DOHH2 (cell line): ENCODE measurements around the gene SART3.

Source experiments
- H3F3A ChIP-seq: fragments of 200-600 bp; sonication (generic), shearing (Covaris generic); 2 replicates; pipeline ENCODE4 v1.6.0; 2016; ENCODE audit warnings: antibody characterized with exemption, mild to moderate bottlenecking; ENCODE audit not compliant: control insufficient read depth, insufficient read depth
- H3K27ac ChIP-seq: fragments of 200-600 bp; sonication (generic); 2 replicates; pipeline ENCODE4 v1.5.1; 2014; ENCODE audit warnings: low read depth, mild to moderate bottlenecking, low read length, moderate library complexity
- H3K27me3 ChIP-seq: fragments of 200-600 bp; sonication (generic); 2 replicates; pipeline ENCODE4 v1.6.1; 2014; ENCODE audit warnings: mild to moderate bottlenecking, low read length, mixed read lengths; ENCODE audit not compliant: control insufficient read depth
- H3K36me3 ChIP-seq: fragments of 200-600 bp; sonication (generic); 2 replicates; pipeline ENCODE4 v1.6.1; 2014; ENCODE audit warnings: mild to moderate bottlenecking, low read length, moderate library complexity, mixed read lengths; ENCODE audit not compliant: control insufficient read depth
- H3K4me1 ChIP-seq: fragments of 200-600 bp; sonication (generic); 2 replicates; pipeline ENCODE4 v1.6.1; 2014; ENCODE audit warnings: mild to moderate bottlenecking, low read length, mixed read lengths; ENCODE audit not compliant: control insufficient read depth
- H3K4me2 ChIP-seq: fragments of 200-600 bp; sonication (generic); 2 replicates; pipeline ENCODE4 v1.6.0; 2014; ENCODE audit warnings: mild to moderate bottlenecking, low read length, moderate library complexity
- H3K4me3 ChIP-seq: fragments of 200-600 bp; sonication (generic); 2 replicates; pipeline ENCODE4 v1.5.1; 2014; ENCODE audit warnings: mild to moderate bottlenecking, low read length, mixed read lengths
- H3K79me2 ChIP-seq: fragments of 200-600 bp; sonication (generic); 2 replicates; pipeline ENCODE4 v1.6.1; 2014; ENCODE audit warnings: mild to moderate bottlenecking, low read length, mixed read lengths; ENCODE audit not compliant: control insufficient read depth
- H3K9me2 ChIP-seq: fragments of 200-600 bp; sonication (generic); replicated peaks from 2 replicates; pipeline ENCODE4 v1.6.1; 2014; ENCODE audit warnings: mild to moderate bottlenecking, low read length, mixed read lengths; ENCODE audit not compliant: control insufficient read depth
- H3K9me3 ChIP-seq: fragments of 200-600 bp; sonication (generic); 2 replicates; pipeline ENCODE4 v1.6.1; 2014; ENCODE audit warnings: antibody characterized with exemption, low read length, mixed read lengths; ENCODE audit not compliant: control insufficient read depth, insufficient read depth
- H4K20me1 ChIP-seq: fragments of 200-600 bp; sonication (generic); 2 replicates; pipeline ENCODE4 v1.6.0; 2014; ENCODE audit warnings: low read depth, mild to moderate bottlenecking, antibody characterized with exemption, low read length, moderate library complexity; ENCODE audit not compliant: control insufficient read depth, insufficient read depth
- CTCF ChIP-seq: fragments of 200-600 bp; sonication (generic); IDR thresholded peaks from one replicate; pipeline ENCODE4 v1.5.1; 2014; ENCODE audit warnings: antibody characterized with exemption, mild to moderate bottlenecking, low read depth, low read length; ENCODE audit not compliant: poor library complexity, severe bottlenecking
- EZH2phosphoT487 ChIP-seq: fragments of 200-600 bp; sonication (generic); IDR thresholded peaks from 2 replicates; pipeline ENCODE4 v1.6.1; 2017; ENCODE audit warnings: borderline replicate concordance, mild to moderate bottlenecking, antibody characterized with exemption, low read length, moderate library complexity, mixed read lengths

SART3 gene

GRCh38 chr12:108565976-108566375, 5.0 kb upstream of the SART3 start:
- Histone ChIP-seq H3K36me3 (peaks cover 65% of the 10 kb centered on the region), H4K20me1 (no peaks in the 10 kb centered on the region), H3K4me1 (peaks cover 77% of the 10 kb centered on the region), H3K4me3 (no peak overlapping the region), H3K79me2 (peaks cover 30% of the 10 kb centered on the region), H3K27me3 (no peaks in the 10 kb centered on the region), H3F3A (peaks cover 12% of the 10 kb centered on the region), H3K9me3 (no peaks in the 10 kb centered on the region), H3K4me2 (peak overlapping the region; percentile 37), H3K9me2 (no peaks in the 10 kb centered on the region), H3K27ac (no peak overlapping the region)
- TF ChIP-seq EZH2phosphoT487 (no peak), CTCF (no peak)

- H3K36me3 ChIP-seq, result peaks cover 72% of the 10 kb centered on the region
- no peak overlapping the region for H3K4me2 ChIP-seq
- peaks cover 69% of the 10 kb centered on the region for H3K4me1 ChIP-seq
Measured at GRCh38 chr12:108565146-108565545, 4.2 kb upstream of the SART3 start.

GRCh38 chr12:108564724-108565123, 3.8 kb upstream of the SART3 start:
- H3K9me2 ChIP-seq, result no peaks in the 10 kb centered on the region
- H4K20me1 ChIP-seq, result no peaks in the 10 kb centered on the region
- peaks cover 76% of the 10 kb centered on the region for H3K36me3 ChIP-seq
- H3K4me2 ChIP-seq, result no peak overlapping the region
- H3K27ac ChIP-seq, result no peak overlapping the region
- H3K9me3 ChIP-seq, result no peaks in the 10 kb centered on the region
- H3K4me3 ChIP-seq, result no peak overlapping the region
- H3F3A ChIP-seq, result peaks cover 12% of the 10 kb centered on the region
- no peak for TF ChIP-seq EZH2phosphoT487
- no peak for TF ChIP-seq CTCF
- no peaks in the 10 kb centered on the region for H3K27me3 ChIP-seq
- peaks cover 42% of the 10 kb centered on the region for H3K79me2 ChIP-seq
- H3K4me1 ChIP-seq, result peaks cover 67% of the 10 kb centered on the region

More at GRCh38 chr12:108565146-108565545, 4.2 kb upstream of the SART3 start:
- Histone ChIP-seq H3K4me3 (no peak overlapping the region), H3K9me3 (no peaks in the 10 kb centered on the region), H3K9me2 (no peaks in the 10 kb centered on the region), H3K79me2 (peaks cover 38% of the 10 kb centered on the region), H3F3A (peaks cover 12% of the 10 kb centered on the region), H4K20me1 (no peaks in the 10 kb centered on the region), H3K27ac (no peak overlapping the region), H3K27me3 (no peaks in the 10 kb centered on the region)
- TF ChIP-seq EZH2phosphoT487, result no peak
- no peak for TF ChIP-seq CTCF

- peak; percentile 31 for TF ChIP-seq CTCF
- no peak for TF ChIP-seq EZH2phosphoT487
- H3K27ac ChIP-seq, result no peak overlapping the region
- peak overlapping the region; percentile 93 for H3K4me3 ChIP-seq
- no peaks in the 10 kb centered on the region for H3K9me2 ChIP-seq
- H3K4me2 ChIP-seq, result peak overlapping the region; percentile 96
- no peaks in the 10 kb centered on the region for H3K27me3 ChIP-seq
- peaks cover 68% of the 10 kb centered on the region for H3K4me1 ChIP-seq
- H3K36me3 ChIP-seq, result peaks cover 78% of the 10 kb centered on the region
- peaks cover 12% of the 10 kb centered on the region for H3F3A ChIP-seq
- peaks cover 52% of the 10 kb centered on the region for H3K79me2 ChIP-seq
- no peaks in the 10 kb centered on the region for H3K9me3 ChIP-seq
- no peaks in the 10 kb centered on the region; the same call in 1 of the 2 replicates for H4K20me1 ChIP-seq
Measured at GRCh38 chr12:108563804-108564151, 2.8 kb upstream of the SART3 start.
